Measurements from ENCODE around the gene C10orf62. TPM values are rescaled to one million over a fixed set of nuclear protein-coding genes. Genes with fewer than 3 reads are reported as not detected.

Gene C10orf62
- total RNA-seq, 1 experiment from 2014 or later = not detected

DNA sequence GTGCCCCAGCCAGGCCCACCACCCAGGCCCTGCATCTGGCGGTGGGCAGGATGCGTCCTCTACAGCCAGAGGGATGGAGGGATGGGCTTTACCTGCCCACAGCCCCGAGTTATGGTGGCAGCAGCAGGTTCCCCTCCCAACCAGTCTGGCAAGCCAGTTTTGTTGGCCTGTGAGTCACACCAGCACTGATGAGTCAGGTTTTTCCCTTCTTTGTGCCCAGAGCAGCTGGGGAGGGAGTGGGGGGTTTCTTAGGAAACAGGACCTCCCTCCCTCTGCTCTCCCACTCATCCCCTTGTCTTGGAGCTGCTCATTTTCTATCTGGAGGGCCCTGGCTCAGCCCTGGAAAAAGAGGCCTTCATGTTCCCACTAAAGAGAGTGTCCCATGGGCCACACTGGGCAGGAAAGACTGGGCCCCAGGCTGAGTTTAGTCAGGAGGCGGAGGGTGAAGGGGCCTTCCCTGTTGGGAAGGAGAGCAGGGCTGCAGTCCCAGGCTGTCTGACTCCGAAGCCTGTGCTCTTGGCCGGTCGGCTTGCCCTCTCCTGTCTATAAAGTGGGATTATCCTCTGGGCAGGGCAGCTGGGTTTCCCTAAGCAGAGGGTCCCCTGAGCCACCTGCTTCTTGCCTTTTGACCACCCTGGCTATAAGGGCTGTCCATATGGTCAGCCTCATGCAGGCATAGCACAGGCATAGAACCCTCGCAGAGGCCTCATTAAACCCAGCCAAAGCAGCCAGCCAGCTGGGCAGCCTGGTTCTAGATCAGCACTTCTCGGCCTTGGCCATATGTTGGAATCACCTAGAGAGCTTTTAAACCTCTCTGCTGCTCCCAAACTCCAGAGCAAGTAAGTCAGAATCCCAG lies 47.1 kb upstream of the C10orf62 start:
- no TSS peak for BruUV-seq (replicated peaks)
- H3K27ac Mint-ChIP-seq (ENCODE audit: unreplicated experiment) = peak overlapping the region; percentile 83
- intact Hi-C loops (cut with micrococcal nuclease; ENCODE audit: unreplicated experiment) = no loop called here
- ChIA-PET CTCF (interaction anchor here (0.6 to 1.1 kb wide), 3 partner anchors 9 to 70 kb away, joined by 5 to 8 read pairs (median 5); no protein-coding TSS in a partner anchor), POLR2A (no interaction called here)
- Histone ChIP-seq H3K36me3 (ENCODE audit: control insufficient read depth, insufficient read depth, low read length) (no peaks in the 10 kb centered on the region), H3K9me3 (no peaks in the 10 kb centered on the region), H3K27me3 (replicated peaks; ENCODE audit: control insufficient read depth, insufficient read depth, low read length) (no peaks in the 10 kb centered on the region), H3K4me3 (ENCODE audit: low read depth, low read length) (no peak overlapping the region), H3K4me1 (peaks cover 29% of the 10 kb centered on the region)
- H3K4me3 Mint-ChIP-seq (ENCODE audit: unreplicated experiment) = no peak overlapping the region
- peaks cover 25% of the 10 kb centered on the region for H3K4me1 Mint-ChIP-seq (ENCODE audit: low read depth, unreplicated experiment)
- DNase-seq = peak; percentile 55 to 61
- H3K9me3 Mint-ChIP-seq (ENCODE audit: unreplicated experiment) = no peaks in the 10 kb centered on the region
- peaks cover 6% of the 10 kb centered on the region for H3K36me3 Mint-ChIP-seq (ENCODE audit: insufficient read depth, unreplicated experiment)
- H3K27me3 Mint-ChIP-seq (ENCODE audit: insufficient read depth, unreplicated experiment) = no peaks in the 10 kb centered on the region
- TF ChIP-seq, protein P1, sequence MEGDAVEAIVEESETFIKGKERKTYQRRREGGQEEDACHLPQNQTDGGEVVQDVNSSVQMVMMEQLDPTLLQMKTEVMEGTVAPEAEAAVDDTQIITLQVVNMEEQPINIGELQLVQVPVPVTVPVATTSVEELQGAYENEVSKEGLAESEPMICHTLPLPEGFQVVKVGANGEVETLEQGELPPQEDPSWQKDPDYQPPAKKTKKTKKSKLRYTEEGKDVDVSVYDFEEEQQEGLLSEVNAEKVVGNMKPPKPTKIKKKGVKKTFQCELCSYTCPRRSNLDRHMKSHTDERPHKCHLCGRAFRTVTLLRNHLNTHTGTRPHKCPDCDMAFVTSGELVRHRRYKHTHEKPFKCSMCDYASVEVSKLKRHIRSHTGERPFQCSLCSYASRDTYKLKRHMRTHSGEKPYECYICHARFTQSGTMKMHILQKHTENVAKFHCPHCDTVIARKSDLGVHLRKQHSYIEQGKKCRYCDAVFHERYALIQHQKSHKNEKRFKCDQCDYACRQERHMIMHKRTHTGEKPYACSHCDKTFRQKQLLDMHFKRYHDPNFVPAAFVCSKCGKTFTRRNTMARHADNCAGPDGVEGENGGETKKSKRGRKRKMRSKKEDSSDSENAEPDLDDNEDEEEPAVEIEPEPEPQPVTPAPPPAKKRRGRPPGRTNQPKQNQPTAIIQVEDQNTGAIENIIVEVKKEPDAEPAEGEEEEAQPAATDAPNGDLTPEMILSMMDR (IDR thresholded peaks at IDR 0.05; ENCODE audit: insufficient read depth in 1 of 2, low read depth in 1 of 2, low read length in 1 of 2, severe bottlenecking in 1 of 2, unreplicated experiment in 1 of 2) = no peak

DNA sequence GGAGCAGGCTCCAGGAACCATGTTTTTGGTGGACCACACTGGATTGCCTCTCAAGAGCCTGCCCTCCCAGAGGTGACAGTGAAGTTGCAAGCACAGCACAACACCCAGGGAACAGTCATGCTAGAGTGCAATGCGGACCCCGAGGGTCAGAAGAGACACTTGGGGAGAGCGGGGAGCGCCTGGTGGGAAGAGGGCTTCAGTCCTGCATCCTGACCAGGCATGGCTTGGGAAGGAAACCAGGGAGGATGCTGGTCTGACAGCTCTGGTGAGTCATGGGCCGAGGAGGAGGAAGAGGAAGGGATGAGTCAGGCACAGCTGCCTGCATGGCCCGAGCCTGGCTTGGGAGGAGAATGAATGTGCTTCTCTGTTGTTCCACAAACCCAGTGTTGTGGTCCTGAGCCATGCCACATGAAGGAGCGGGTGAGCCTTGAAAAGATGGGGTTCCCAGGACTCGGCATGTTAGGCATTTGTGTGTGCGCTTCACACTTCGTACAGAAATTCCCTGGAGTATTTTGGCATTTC lies 46.4 kb upstream of the C10orf62 start:
- H3K36me3 Mint-ChIP-seq (ENCODE audit: insufficient read depth, unreplicated experiment) = peaks cover 6% of the 10 kb centered on the region
- Histone ChIP-seq H3K9me3 (no peaks in the 10 kb centered on the region), H3K27me3 (replicated peaks; ENCODE audit: control insufficient read depth, insufficient read depth, low read length) (no peaks in the 10 kb centered on the region), H3K4me3 (ENCODE audit: low read depth, low read length) (no peak overlapping the region), H3K4me1 (peaks cover 29% of the 10 kb centered on the region), H3K36me3 (ENCODE audit: control insufficient read depth, insufficient read depth, low read length) (no peaks in the 10 kb centered on the region)
- TF ChIP-seq, protein P1 (IDR thresholded peaks at IDR 0.05; ENCODE audit: insufficient read depth in 1 of 2, low read depth in 1 of 2, low read length in 1 of 2, severe bottlenecking in 1 of 2, unreplicated experiment in 1 of 2) = no peak
- BruUV-seq (replicated peaks) = no TSS peak
- H3K27me3 Mint-ChIP-seq (ENCODE audit: insufficient read depth, unreplicated experiment) = no peaks in the 10 kb centered on the region
- H3K4me3 Mint-ChIP-seq (ENCODE audit: unreplicated experiment) = no peak overlapping the region
- H3K27ac Mint-ChIP-seq (ENCODE audit: unreplicated experiment) = peak overlapping the region; percentile 83
- intact Hi-C loops (cut with micrococcal nuclease; ENCODE audit: unreplicated experiment) = no loop called here
- peaks cover 25% of the 10 kb centered on the region for H3K4me1 Mint-ChIP-seq (ENCODE audit: low read depth, unreplicated experiment)
- POLR2A ChIA-PET = no interaction called here
- no peak for DNase-seq
- CTCF ChIA-PET = interaction anchor here (0.6 to 1.1 kb wide), 2 partner anchors 9 to 69 kb away, joined by 5 read pairs; no protein-coding TSS in a partner anchor
- H3K9me3 Mint-ChIP-seq (ENCODE audit: unreplicated experiment) = no peaks in the 10 kb centered on the region

DNA sequence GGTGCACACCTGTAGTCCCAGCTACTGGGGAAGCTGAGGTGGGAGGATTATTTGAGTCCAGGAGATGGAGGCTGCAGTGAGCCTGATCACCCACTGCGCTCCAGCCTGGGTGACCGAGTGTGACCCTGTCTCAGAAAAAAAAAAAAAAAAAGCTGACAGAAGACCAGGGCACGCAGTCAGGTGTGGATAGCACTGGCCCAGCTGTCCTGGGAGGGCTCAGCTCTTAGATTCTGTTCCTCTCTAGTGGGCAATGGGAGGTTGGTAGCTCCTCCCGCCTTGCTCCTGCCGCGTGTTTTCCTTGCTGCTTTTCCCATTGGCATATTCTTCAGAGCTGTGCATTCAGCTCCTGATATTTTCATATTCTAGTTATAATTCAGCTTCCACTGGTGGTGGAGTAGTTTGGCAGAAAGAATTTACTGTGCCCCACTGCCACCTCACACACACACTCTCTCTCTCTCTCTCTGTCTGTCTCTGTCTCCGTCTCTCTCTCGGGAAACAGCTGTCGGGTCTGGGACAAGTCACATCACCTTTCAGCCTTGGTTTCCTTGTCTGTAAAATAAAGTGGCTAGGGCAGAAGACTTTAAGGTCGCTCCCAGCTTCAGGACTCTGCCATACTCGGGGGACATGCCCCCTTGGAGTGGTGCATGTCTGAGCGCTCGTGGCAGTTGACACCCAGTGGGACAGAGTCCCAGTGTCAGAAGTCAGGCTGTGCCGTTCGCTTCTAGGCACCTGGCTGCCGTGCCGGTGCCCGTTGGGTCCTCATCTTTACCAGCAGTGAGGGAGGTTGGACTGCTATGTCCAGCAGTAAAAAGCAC lies 42.9 kb upstream of the C10orf62 start:
- TF ChIP-seq, protein P1 (IDR thresholded peaks at IDR 0.05; ENCODE audit: insufficient read depth in 1 of 2, low read depth in 1 of 2, low read length in 1 of 2, severe bottlenecking in 1 of 2, unreplicated experiment in 1 of 2) = no peak
- H3K27me3 Mint-ChIP-seq (ENCODE audit: insufficient read depth, unreplicated experiment) = no peaks in the 10 kb centered on the region
- no peak for DNase-seq
- no peaks in the 10 kb centered on the region for H3K9me3 ChIP-seq
- peaks cover 26% of the 10 kb centered on the region for H3K4me1 Mint-ChIP-seq (ENCODE audit: low read depth, unreplicated experiment)
- H3K4me3 Mint-ChIP-seq (ENCODE audit: unreplicated experiment) = no peak overlapping the region
- no peaks in the 10 kb centered on the region for H3K36me3 ChIP-seq (ENCODE audit: control insufficient read depth, insufficient read depth, low read length)
- intact Hi-C loops (cut with micrococcal nuclease; ENCODE audit: unreplicated experiment) = no loop called here
- H3K4me1 ChIP-seq = peaks cover 20% of the 10 kb centered on the region
- H3K27ac Mint-ChIP-seq (ENCODE audit: unreplicated experiment) = no peak overlapping the region
- H3K4me3 ChIP-seq (ENCODE audit: low read depth, low read length) = no peak overlapping the region
- H3K27me3 ChIP-seq (replicated peaks; ENCODE audit: control insufficient read depth, insufficient read depth, low read length) = no peaks in the 10 kb centered on the region
- H3K9me3 Mint-ChIP-seq (ENCODE audit: unreplicated experiment) = no peaks in the 10 kb centered on the region
- H3K36me3 Mint-ChIP-seq (ENCODE audit: insufficient read depth, unreplicated experiment) = peaks cover 6% of the 10 kb centered on the region
- ChIA-PET POLR2A (interaction anchor here (0.6 kb wide), 1 partner anchor 145 kb away, joined by 4 read pairs; no protein-coding TSS in a partner anchor), CTCF (interaction anchor here (0.6 kb wide), 1 partner anchor 14 kb away, joined by 5 read pairs; no protein-coding TSS in a partner anchor)
- BruUV-seq (replicated peaks) = no TSS peak

Data from Caco-2 (cell line).